SU-DHL-6 (cell line): Measurements from ENCODE around the gene KRTAP10-12.
"Not testable (repeated sequence)": the region's sequence is repeated elsewhere in the genome, so short reads cannot be mapped to it uniquely, and the experiment has no call there.

ENCODE experiments used
- H2AFZ ChIP-seq: fragments of 200-600 bp; sonication (generic); 2 replicates; pipeline ENCODE4 v1.6.1; 2014; ENCODE audit warnings: low read depth, mild to moderate bottlenecking, moderate library complexity, mixed read lengths, antibody characterized with exemption, low read length; ENCODE audit not compliant: severe bottlenecking
- H3F3A ChIP-seq: fragments of 200-600 bp; shearing (Covaris generic); 2 replicates; pipeline ENCODE4 v1.6.0; 2016; ENCODE audit warnings: antibody characterized with exemption, mild to moderate bottlenecking; ENCODE audit not compliant: insufficient read depth
- H3K27ac ChIP-seq: fragments of 200-600 bp; sonication (generic); 2 replicates; pipeline ENCODE4 v1.5.1; 2016; ENCODE audit warnings: low read depth, mild to moderate bottlenecking, low read length, moderate library complexity, mixed read lengths
- H3K27me3 ChIP-seq: fragments of 200-600 bp; sonication (generic), shearing (Covaris generic); 2 replicates; pipeline ENCODE4 v1.6.0; 2014; ENCODE audit warnings: mild to moderate bottlenecking, low read length
- H3K36me3 ChIP-seq: fragments of 200-600 bp; sonication (generic); 2 replicates; pipeline ENCODE4 v1.6.1; 2014; ENCODE audit warnings: mild to moderate bottlenecking, low read length, mixed read lengths
- H3K4me2 ChIP-seq: fragments of 300-600, 200-600 bp; shearing (Covaris generic), sonication (generic); 2 replicates; pipeline ENCODE4 v1.6.0; 2014; ENCODE audit warnings: low read length, low read depth, mild to moderate bottlenecking; ENCODE audit not compliant: poor library complexity, severe bottlenecking
- H3K4me3 ChIP-seq: fragments of 200-600 bp; sonication (generic); 2 replicates; pipeline ENCODE4 v1.5.1; 2014; ENCODE audit warnings: antibody characterized with exemption, low read length, mild to moderate bottlenecking, mixed read lengths; ENCODE audit not compliant: insufficient read depth, poor library complexity, severe bottlenecking
- H3K79me2 ChIP-seq: fragments of 200-600 bp; sonication (generic); 2 replicates; pipeline ENCODE4 v1.6.1; 2014; ENCODE audit warnings: mild to moderate bottlenecking, low read length, moderate library complexity; ENCODE audit not compliant: insufficient read depth
- H3K9ac ChIP-seq: fragments of 200-600 bp; sonication (generic); 2 replicates; pipeline ENCODE4 v1.7.0; 2014; ENCODE audit warnings: mild to moderate bottlenecking, low read length
- H3K9me2 ChIP-seq: fragments of 200-600 bp; sonication (generic); replicated peaks from 2 replicates; pipeline ENCODE4 v1.6.1; 2014; ENCODE audit warnings: low read length; ENCODE audit not compliant: insufficient read depth
- H3K9me3 ChIP-seq: fragments of 200-600 bp; sonication (generic); 2 replicates; pipeline ENCODE4 v1.6.1; 2014; ENCODE audit warnings: low read length, mixed read lengths; ENCODE audit not compliant: insufficient read depth
- H4K20me1 ChIP-seq: fragments of 200-600 bp; sonication (generic); 2 replicates; pipeline ENCODE4 v1.6.1; 2014; ENCODE audit warnings: low read depth, mild to moderate bottlenecking, antibody characterized with exemption, low read length, moderate library complexity, mixed read lengths
- EZH2phosphoT487 ChIP-seq: fragments of 200-600 bp; sonication (generic), shearing (Covaris generic); conservative IDR thresholded peaks from 2 replicates; pipeline ENCODE4 v1.6.1; 2018; ENCODE audit warnings: mild to moderate bottlenecking, antibody characterized with exemption, low read length, moderate library complexity, mixed read lengths
- TF ChIP-seq, protein P1 (sequence below): fragments of 200-600 bp; sonication (generic); IDR thresholded peaks from one replicate; pipeline ENCODE4 v1.5.1; 2017; ENCODE audit warnings: antibody characterized with exemption, mild to moderate bottlenecking, low read length, moderate library complexity; ENCODE audit not compliant: insufficient read depth, poor library complexity, severe bottlenecking

Gene KRTAP10-12

GRCh38 chr21:44684077-44684476, 12.9 kb upstream of the KRTAP10-12 start:
- Histone ChIP-seq H3K36me3 (no peaks in the 10 kb centered on the region), H3K9me3 (no peaks in the 10 kb centered on the region), H3K4me2 (no peak overlapping the region), H3K79me2 (no peaks in the 10 kb centered on the region), H3K9ac (no peak overlapping the region), H2AFZ (no peak overlapping the region), H3F3A (no peaks in the 10 kb centered on the region), H4K20me1 (no peaks in the 10 kb centered on the region), H3K4me3 (no peak overlapping the region), H3K27me3 (no peaks in the 10 kb centered on the region), H3K9me2 (no peaks in the 10 kb centered on the region), H3K27ac (no peak overlapping the region)
- no peak for TF ChIP-seq EZH2phosphoT487
- TF ChIP-seq, protein P1, sequence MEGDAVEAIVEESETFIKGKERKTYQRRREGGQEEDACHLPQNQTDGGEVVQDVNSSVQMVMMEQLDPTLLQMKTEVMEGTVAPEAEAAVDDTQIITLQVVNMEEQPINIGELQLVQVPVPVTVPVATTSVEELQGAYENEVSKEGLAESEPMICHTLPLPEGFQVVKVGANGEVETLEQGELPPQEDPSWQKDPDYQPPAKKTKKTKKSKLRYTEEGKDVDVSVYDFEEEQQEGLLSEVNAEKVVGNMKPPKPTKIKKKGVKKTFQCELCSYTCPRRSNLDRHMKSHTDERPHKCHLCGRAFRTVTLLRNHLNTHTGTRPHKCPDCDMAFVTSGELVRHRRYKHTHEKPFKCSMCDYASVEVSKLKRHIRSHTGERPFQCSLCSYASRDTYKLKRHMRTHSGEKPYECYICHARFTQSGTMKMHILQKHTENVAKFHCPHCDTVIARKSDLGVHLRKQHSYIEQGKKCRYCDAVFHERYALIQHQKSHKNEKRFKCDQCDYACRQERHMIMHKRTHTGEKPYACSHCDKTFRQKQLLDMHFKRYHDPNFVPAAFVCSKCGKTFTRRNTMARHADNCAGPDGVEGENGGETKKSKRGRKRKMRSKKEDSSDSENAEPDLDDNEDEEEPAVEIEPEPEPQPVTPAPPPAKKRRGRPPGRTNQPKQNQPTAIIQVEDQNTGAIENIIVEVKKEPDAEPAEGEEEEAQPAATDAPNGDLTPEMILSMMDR = no peak

DNA sequence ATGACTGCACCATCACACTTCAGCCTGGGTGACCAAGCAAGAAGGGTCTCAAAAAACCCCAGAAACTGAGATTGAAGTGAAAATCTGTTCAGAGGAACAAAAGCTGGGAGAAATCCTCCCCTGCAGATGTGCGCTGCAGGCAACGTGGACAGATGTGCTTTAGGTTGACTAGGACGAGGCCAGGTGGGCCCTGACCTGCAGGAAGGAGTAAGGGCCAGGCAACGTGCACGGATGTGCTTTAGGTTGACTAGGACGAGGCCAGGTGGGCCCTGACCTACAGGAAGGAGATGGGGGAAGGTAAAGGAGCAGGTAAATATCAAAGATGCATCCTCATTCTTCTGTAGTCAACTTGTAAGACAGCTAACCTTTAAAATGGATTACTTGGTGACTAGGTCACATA, 12.5 kb upstream of the KRTAP10-12 start:
- no peak overlapping the region for H3K27ac ChIP-seq
- TF ChIP-seq, protein P1 = no peak
- TF ChIP-seq EZH2phosphoT487 = no peak
- H3K36me3 ChIP-seq = no peaks in the 10 kb centered on the region
- H3K4me2 ChIP-seq = no peak overlapping the region
- no peaks in the 10 kb centered on the region for H3K9me3 ChIP-seq
- H3K9me2 ChIP-seq = no peaks in the 10 kb centered on the region
- H3K4me3 ChIP-seq = no peak overlapping the region
- no peak overlapping the region for H3K9ac ChIP-seq
- no peaks in the 10 kb centered on the region for H3K79me2 ChIP-seq
- H3K27me3 ChIP-seq = no peaks in the 10 kb centered on the region
- H3F3A ChIP-seq = no peaks in the 10 kb centered on the region
- H2AFZ ChIP-seq = no peak overlapping the region
- no peaks in the 10 kb centered on the region for H4K20me1 ChIP-seq

DNA sequence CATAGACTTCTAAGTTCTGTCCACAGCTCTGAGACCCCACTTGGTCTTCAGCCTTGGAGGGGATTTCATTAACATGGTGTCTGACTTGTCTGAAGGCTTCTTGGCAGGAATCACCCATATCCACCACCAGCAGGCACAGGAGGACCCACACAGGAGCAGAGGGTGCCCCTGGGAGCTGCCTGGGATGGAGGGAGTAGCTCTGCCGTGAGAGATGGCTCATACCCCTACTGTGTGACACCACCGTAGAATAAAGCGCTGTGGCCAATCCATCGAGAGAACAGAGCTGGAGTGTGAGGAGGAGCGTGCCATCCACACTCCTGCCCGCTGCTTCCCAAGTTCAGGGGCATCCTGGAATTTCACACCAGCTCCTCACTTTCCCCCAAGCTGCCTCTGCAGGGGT, 11.9 kb upstream of the KRTAP10-12 start:
- H3K79me2 ChIP-seq, H3K36me3 ChIP-seq, H3K9me2 ChIP-seq, H3K27me3 ChIP-seq, H3F3A ChIP-seq, H3K4me3 ChIP-seq, H3K4me2 ChIP-seq, H3K9me3 ChIP-seq, H4K20me1 ChIP-seq, H3K9ac ChIP-seq, H2AFZ ChIP-seq, H3K27ac ChIP-seq: not testable (repeated sequence)

DNA sequence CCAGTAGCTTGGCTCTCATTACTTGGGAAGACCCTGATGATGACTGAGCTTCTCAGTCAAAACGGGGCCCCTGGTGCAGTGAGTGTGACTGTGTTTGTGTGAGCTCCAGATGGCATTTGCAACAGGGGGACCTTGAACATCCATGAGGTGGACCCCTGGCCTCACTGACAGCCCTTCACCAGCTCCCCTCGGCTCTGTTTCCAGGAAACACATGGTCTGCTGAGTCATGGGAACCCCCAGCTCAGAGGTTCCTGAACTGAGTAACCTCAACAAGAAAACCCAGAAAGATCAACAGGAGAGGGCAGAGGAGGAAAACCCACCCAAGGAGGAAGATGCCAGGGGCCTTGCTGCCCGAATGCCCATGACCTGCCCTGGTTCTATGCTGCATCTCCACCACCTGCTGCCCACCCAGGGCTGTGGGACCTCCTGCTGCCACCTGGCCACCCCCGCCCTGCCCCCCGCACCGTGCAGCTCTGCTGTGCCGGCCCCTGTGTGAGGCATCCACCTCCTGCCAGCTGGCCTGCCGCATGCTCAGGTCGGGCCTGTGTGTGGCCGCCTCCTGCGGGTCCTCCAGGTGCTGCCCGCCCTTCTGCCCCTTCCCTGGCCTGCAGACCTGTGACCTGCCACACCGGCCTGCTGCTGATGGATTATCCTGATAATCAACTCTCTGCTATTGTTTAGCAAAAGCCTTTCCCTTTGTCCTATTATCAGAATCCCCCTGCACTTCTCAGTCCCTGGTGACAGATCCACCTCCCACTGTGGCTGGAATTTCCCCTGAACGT, 10.8 kb upstream of the KRTAP10-12 start:
- no peaks in the 10 kb centered on the region for H3K79me2 ChIP-seq
- H2AFZ ChIP-seq = no peak overlapping the region
- no peaks in the 10 kb centered on the region for H4K20me1 ChIP-seq
- no peak overlapping the region for H3K4me2 ChIP-seq
- no peaks in the 10 kb centered on the region for H3K9me2 ChIP-seq
- no peaks in the 10 kb centered on the region for H3F3A ChIP-seq
- H3K27ac ChIP-seq = no peak overlapping the region
- no peak for TF ChIP-seq EZH2phosphoT487
- TF ChIP-seq, protein P1 = no peak
- H3K9me3 ChIP-seq = no peaks in the 10 kb centered on the region
- no peaks in the 10 kb centered on the region for H3K27me3 ChIP-seq
- no peak overlapping the region for H3K9ac ChIP-seq
- H3K4me3 ChIP-seq = no peak overlapping the region
- no peaks in the 10 kb centered on the region for H3K36me3 ChIP-seq
